GM12878 (cell line): ENCODE results near the gene MAML2. TPM values are rescaled to one million over a fixed set of nuclear protein-coding genes. Genes with fewer than 3 reads are reported as not detected.
A peak's percentile ranks its signal among the peaks of the same experiment; 100 is the strongest.

Experiments used
- ATF7 ChIP-seq: fragments of 450-650 bp; IDR thresholded peaks from 2 replicates; pipeline ENCODE4 v1.6.1; 2016; ENCODE audit warnings: low read depth, mild to moderate bottlenecking
- BRCA1 ChIP-seq: IDR thresholded peaks from 2 replicates; pipeline ENCODE4 v1.6.1; 2011; ENCODE audit warnings: low read depth, low read length, improper control_type of control experiment
- CBX3 ChIP-seq: fragments of 200-600 bp; sonication (generic); IDR thresholded peaks from 2 replicates; pipeline ENCODE4 v1.6.1; 2016; ENCODE audit warnings: low read depth, borderline replicate concordance
- CHD2 ChIP-seq: IDR thresholded peaks from 2 replicates; pipeline ENCODE4 v1.6.1; 2011; ENCODE audit warnings: low read depth, low read length, improper control_type of control experiment, borderline replicate concordance
- CREM ChIP-seq: IDR thresholded peaks from 2 replicates; pipeline ENCODE4 v1.6.1; 2014; ENCODE audit warnings: antibody characterized with exemption, low read depth
- HDAC2 ChIP-seq: fragments of 200-600 bp; sonication (generic); IDR thresholded peaks from 2 replicates; pipeline ENCODE4 v1.6.1; 2017
- MEF2A ChIP-seq: IDR thresholded peaks from 2 replicates; pipeline ENCODE4 v1.6.1; 2011; ENCODE audit warnings: low read depth, mild to moderate bottlenecking, low read length, moderate library complexity; ENCODE audit not compliant: insufficient read depth
- MEF2B ChIP-seq: fragments of 450-650 bp; IDR thresholded peaks from 2 replicates; pipeline ENCODE4 v1.6.1; 2018; ENCODE audit warnings: mild to moderate bottlenecking, moderate library complexity; ENCODE audit not compliant: partially characterized antibody, poor library complexity, severe bottlenecking
- MTA3 ChIP-seq: IDR thresholded peaks from 2 replicates; pipeline ENCODE4 v1.6.1; 2012; ENCODE audit warnings: low read length, inconsistent platforms, borderline replicate concordance
- PAX8 ChIP-seq: fragments of 450-650 bp; IDR thresholded peaks from 2 replicates; pipeline ENCODE4 v1.6.1; 2017; ENCODE audit warnings: mild to moderate bottlenecking, moderate library complexity
- RAD51 ChIP-seq: fragments of 450-650 bp; IDR thresholded peaks from 2 replicates; pipeline ENCODE4 v1.6.1; 2016; ENCODE audit warnings: moderate library complexity, mild to moderate bottlenecking, inconsistent platforms
- SMAD1 ChIP-seq: fragments of 450-650 bp; IDR thresholded peaks from 2 replicates; pipeline ENCODE4 v1.6.1; 2018; ENCODE audit warnings: mild to moderate bottlenecking, low read depth; ENCODE audit not compliant: partially characterized antibody
- ZNF207 ChIP-seq: fragments of 450-650 bp; IDR thresholded peaks from 2 replicates; pipeline ENCODE4 v1.6.1; 2014; ENCODE audit warnings: antibody characterized with exemption, mild to moderate bottlenecking, borderline replicate concordance
- ZNF622 ChIP-seq: fragments of 450-650 bp; IDR thresholded peaks from 2 replicates; pipeline ENCODE4 v1.6.1; 2017; ENCODE audit warnings: mild to moderate bottlenecking, inconsistent platforms
- ZZZ3 ChIP-seq: IDR thresholded peaks from 2 replicates; pipeline ENCODE4 v1.6.1; 2011; ENCODE audit warnings: low read depth; ENCODE audit not compliant: control insufficient read depth, insufficient read length
- polyA plus RNA-seq, 11 experiments: library from polyadenylated mRNA; depleted of rRNA in 4 of 11; unstranded in 6 of 11; stranded (reverse) in 5 of 11; fragments of >200 nt; fragmentation: Nextera tagmentation in 4 of 11; fragmentation: Illumina TruSeq in 1 of 11; extraction: Ambion mirVana in 4 of 11; extraction: Trizol in 1 of 11; gene quantifications; 1 replicate in 1 of 11; 2 replicates in 10 of 11; pipeline versions ENCODE4 v1.2.1 to v1.2.3, GENCODE V29; 2011 to 2016; ENCODE audit warnings: inconsistent platforms in 2 of 11, missing spikeins in 2 of 11, low read depth in 1 of 11
- total RNA-seq, 4 experiments: library from RNA; depleted of rRNA in 3 of 4; stranded (reverse); fragments of >200 nt in 3 of 4; fragmentation: Illumina TruSeq in 1 of 4; extraction: Trizol in 1 of 4; gene quantifications; 2 replicates each; pipeline versions ENCODE4 v1.2.1 to v1.2.3, GENCODE V29; 2013 to 2021
- TF ChIP-seq, protein P1 (sequence below): fragments of 450-650 bp; formaldehyde crosslinking; IDR thresholded peaks from 2 replicates; pipeline ENCODE4 v1.4.0; 2020; ENCODE audit warnings: mild to moderate bottlenecking, moderate library complexity
- TF ChIP-seq, protein P2 (sequence below): IDR thresholded peaks from 2 replicates; pipeline ENCODE4 v1.6.1; 2011; ENCODE audit warnings: mild to moderate bottlenecking, low read depth, low read length, moderate library complexity; ENCODE audit not compliant: insufficient replicate concordance
- TF ChIP-seq, protein P3 (sequence below): fragments of 450-650 bp; IDR thresholded peaks from 2 replicates; pipeline ENCODE4 v1.6.1; 2016; ENCODE audit warnings: mild to moderate bottlenecking
- TF ChIP-seq, protein P4 (sequence below): IDR thresholded peaks from 2 replicates; pipeline ENCODE4 v1.6.1; 2012; ENCODE audit warnings: low read depth, low read length, improper control_type of control experiment
- TF ChIP-seq, protein P5 (sequence below): IDR thresholded peaks from 2 replicates; pipeline ENCODE4 v1.6.1; 2011; ENCODE audit warnings: borderline replicate concordance, low read depth, mild to moderate bottlenecking, moderate library complexity, low read length; ENCODE audit not compliant: insufficient read depth, poor library complexity, severe bottlenecking

The MAML2 gene
- total and polyA plus RNA-seq, 10 of the 15 experiments (the other 5 are each of a cell fraction or from before 2014, with no cell fraction given) = 2.5 to 15.1 (median 12.0) TPM

DNA sequence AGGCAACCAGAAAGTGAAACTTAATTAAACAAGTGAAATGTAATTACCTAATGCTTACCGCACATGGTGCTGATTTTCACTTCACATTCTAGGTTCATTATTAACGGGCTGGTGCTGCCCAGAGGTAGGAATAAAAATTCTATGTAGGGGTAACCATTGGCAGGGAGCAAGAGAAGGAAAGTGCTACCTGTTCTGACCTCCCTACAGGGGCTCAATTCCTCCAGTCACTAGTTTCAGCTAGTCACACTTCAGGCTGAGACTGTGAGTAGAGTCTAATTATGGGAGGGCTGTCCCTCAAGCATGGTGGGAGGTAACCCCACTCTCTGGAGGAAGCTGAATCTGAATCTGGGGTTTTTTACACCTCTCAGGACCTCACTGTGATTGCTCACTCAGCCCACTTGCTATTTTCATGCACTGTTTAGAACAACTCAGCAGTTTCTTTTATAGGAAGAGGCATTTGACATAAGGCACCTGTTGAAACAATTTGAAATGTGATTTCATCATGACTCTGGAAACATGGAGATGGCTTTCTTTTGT is 75.4 kb downstream of the MAML2 start (continued):
- TF ChIP-seq, protein P1, sequence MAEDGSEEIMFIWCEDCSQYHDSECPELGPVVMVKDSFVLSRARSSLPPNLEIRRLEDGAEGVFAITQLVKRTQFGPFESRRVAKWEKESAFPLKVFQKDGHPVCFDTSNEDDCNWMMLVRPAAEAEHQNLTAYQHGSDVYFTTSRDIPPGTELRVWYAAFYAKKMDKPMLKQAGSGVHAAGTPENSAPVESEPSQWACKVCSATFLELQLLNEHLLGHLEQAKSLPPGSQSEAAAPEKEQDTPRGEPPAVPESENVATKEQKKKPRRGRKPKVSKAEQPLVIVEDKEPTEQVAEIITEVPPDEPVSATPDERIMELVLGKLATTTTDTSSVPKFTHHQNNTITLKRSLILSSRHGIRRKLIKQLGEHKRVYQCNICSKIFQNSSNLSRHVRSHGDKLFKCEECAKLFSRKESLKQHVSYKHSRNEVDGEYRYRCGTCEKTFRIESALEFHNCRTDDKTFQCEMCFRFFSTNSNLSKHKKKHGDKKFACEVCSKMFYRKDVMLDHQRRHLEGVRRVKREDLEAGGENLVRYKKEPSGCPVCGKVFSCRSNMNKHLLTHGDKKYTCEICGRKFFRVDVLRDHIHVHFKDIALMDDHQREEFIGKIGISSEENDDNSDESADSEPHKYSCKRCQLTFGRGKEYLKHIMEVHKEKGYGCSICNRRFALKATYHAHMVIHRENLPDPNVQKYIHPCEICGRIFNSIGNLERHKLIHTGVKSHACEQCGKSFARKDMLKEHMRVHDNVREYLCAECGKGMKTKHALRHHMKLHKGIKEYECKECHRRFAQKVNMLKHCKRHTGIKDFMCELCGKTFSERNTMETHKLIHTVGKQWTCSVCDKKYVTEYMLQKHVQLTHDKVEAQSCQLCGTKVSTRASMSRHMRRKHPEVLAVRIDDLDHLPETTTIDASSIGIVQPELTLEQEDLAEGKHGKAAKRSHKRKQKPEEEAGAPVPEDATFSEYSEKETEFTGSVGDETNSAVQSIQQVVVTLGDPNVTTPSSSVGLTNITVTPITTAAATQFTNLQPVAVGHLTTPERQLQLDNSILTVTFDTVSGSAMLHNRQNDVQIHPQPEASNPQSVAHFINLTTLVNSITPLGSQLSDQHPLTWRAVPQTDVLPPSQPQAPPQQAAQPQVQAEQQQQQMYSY = no peak
- TF ChIP-seq ATF7 (peak; percentile 97), MEF2A (peak; percentile 64), ZZZ3 (no peak), BRCA1 (no peak), SMAD1 (no peak), ZNF207 (no peak), RAD51 (peak; percentile 23; the same call in 1 of the 2 replicates), MTA3 (peak; percentile 59; the same call in 1 of the 2 replicates), CHD2 (no peak), CBX3 (no peak), HDAC2 (no peak), CREM (no peak; the same call in 1 of the 2 replicates), PAX8 (no peak), MEF2B (peak; percentile 78), ZNF622 (no peak)
- TF ChIP-seq, protein P2, sequence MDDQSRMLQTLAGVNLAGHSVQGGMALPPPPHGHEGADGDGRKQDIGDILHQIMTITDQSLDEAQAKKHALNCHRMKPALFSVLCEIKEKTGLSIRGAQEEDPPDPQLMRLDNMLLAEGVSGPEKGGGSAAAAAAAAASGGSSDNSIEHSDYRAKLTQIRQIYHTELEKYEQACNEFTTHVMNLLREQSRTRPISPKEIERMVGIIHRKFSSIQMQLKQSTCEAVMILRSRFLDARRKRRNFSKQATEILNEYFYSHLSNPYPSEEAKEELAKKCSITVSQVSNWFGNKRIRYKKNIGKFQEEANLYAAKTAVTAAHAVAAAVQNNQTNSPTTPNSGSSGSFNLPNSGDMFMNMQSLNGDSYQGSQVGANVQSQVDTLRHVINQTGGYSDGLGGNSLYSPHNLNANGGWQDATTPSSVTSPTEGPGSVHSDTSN = peak; percentile 60
- TF ChIP-seq, protein P3, sequence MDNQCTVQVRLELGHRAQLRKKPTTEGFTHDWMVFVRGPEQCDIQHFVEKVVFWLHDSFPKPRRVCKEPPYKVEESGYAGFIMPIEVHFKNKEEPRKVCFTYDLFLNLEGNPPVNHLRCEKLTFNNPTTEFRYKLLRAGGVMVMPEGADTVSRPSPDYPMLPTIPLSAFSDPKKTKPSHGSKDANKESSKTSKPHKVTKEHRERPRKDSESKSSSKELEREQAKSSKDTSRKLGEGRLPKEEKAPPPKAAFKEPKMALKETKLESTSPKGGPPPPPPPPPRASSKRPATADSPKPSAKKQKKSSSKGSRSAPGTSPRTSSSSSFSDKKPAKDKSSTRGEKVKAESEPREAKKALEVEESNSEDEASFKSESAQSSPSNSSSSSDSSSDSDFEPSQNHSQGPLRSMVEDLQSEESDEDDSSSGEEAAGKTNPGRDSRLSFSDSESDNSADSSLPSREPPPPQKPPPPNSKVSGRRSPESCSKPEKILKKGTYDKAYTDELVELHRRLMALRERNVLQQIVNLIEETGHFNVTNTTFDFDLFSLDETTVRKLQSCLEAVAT = peak; percentile 51; the same call in 1 of the 2 replicates
- TF ChIP-seq, protein P4, sequence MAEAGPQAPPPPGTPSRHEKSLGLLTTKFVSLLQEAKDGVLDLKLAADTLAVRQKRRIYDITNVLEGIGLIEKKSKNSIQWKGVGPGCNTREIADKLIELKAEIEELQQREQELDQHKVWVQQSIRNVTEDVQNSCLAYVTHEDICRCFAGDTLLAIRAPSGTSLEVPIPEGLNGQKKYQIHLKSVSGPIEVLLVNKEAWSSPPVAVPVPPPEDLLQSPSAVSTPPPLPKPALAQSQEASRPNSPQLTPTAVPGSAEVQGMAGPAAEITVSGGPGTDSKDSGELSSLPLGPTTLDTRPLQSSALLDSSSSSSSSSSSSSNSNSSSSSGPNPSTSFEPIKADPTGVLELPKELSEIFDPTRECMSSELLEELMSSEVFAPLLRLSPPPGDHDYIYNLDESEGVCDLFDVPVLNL = no peak
- TF ChIP-seq, protein P5, sequence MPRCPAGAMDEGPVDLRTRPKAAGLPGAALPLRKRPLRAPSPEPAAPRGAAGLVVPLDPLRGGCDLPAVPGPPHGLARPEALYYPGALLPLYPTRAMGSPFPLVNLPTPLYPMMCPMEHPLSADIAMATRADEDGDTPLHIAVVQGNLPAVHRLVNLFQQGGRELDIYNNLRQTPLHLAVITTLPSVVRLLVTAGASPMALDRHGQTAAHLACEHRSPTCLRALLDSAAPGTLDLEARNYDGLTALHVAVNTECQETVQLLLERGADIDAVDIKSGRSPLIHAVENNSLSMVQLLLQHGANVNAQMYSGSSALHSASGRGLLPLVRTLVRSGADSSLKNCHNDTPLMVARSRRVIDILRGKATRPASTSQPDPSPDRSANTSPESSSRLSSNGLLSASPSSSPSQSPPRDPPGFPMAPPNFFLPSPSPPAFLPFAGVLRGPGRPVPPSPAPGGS = no peak
